Colon (tissue), 2 donors: ENCODE data around the gene UAP1.

ENCODE experiments used
- FAIRE-seq: peaks from 2 replicates; lab custom pipeline; 2012; peaks lifted over from hg19 to GRCh38; lab: Jason Lieb, UNC
- donor health status: control.
- donor health status: control.

UAP1 gene

DNA sequence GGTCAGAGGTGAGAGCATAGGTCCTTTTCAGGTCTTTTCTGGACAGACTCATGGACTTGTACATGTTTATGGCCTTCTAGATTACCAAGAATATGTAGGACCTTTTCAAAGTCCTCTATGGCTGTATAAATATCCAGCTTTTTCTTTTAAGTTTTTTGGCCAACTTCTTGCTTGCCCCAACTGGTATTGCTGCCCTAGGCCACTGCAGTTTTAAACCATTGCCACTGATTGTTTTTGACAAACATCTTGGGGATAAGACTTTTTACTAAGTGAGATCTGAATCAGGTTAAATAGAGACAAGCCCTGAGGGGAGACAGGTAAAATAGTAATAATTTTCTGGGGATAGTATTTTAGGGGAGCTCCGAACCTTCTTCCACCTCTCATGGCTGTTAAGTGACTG, 56.0 kb downstream of the UAP1 start:
- FAIRE-seq = no peak

DNA sequence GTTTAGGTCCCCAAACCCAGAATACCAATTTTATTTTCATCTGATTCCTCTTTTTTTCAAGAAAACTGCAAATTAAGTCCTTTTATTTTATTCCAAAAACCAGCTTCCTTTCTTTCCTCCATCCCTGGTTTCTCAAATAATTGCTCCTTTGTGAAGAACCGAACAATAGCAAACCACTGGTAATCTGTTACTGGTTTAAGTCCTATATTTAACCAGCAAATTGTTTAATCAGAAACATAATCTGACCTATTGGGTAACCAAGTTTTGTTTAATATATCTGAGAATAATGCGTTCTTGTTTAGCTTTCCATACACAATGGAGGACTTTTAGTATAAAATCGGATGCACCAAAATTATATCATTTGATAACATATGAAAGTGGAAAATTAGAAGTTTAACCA, 57.6 kb downstream of the UAP1 start:
- no peak for FAIRE-seq

DNA sequence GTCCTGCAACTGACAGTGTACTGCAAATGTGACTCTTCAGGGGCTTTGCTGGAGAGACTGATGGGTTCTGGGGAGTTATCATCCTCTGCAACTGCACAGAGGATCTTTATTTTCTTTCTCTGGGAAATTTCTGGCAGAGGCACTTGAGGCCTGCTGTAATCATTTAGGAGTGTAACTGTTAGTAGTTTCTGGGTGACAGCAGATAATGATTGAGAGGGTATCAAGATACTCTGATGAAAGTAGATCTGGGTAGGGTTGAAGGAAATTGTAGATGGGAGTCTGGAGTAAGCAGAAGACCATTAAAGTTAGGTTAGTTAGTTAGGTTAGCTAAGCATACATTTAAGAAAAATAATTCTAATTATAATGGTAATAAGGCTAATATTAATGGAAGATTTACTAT, 59.7 kb downstream of the UAP1 start:
- no peak for FAIRE-seq

DNA sequence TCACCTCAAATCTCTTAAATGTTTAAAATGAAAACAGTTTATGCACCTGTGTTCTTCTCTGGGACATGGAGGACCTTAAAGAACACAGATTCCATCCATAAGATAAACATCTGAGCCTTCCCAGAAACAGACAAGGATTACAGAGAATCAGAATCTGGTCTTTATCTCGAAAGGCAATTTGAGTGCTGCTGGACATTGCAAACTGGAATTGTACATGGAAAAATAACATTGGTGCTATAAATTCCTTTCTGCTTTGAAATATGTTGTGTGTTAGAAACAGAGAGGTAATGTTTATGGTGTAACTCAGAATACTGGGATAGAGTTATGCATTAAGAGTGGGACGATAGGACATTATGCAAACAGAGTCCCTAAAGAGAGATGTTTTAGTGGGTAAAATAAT, 64.2 kb downstream of the UAP1 start:
- no peak for FAIRE-seq

DNA sequence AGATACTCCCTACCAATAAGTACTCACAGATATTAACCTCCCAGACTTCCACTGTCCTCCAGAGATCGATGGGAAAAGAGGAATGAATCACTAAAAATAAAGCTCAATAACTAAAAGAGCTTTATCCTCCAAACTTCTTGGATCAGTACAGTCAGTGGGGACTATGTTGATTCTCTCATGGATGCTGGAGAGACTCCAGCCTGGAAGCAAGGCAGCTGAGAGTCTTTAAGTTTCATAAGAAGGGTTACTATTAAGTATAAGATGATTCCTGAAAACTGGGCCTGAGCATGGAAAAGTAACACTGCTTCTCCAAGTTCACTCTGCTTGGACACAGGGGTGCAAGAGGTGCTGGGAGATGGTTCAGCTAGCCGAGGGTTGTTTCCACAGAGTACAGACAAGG, 64.6 kb downstream of the UAP1 start:
- no peak for FAIRE-seq

DNA sequence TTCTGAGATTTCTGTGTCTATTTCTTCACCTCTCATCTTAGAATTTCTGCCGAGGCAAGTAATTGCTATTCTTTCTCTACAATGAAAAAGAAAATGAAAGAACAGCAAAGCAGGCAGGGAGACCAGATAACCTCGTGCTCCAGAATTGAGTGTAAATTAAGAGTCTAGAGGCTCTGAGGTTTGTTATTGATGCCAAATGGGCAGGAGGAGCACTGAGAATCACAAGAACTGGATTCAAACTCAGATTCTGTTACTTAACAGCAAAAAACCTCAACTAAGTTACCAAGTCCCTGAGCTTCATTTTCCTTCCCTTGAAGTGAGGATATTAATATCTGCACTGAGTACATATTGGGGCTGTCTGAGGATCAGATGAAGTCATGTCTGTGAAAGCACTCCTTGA, 65.2 kb downstream of the UAP1 start:
- FAIRE-seq = no peak

DNA sequence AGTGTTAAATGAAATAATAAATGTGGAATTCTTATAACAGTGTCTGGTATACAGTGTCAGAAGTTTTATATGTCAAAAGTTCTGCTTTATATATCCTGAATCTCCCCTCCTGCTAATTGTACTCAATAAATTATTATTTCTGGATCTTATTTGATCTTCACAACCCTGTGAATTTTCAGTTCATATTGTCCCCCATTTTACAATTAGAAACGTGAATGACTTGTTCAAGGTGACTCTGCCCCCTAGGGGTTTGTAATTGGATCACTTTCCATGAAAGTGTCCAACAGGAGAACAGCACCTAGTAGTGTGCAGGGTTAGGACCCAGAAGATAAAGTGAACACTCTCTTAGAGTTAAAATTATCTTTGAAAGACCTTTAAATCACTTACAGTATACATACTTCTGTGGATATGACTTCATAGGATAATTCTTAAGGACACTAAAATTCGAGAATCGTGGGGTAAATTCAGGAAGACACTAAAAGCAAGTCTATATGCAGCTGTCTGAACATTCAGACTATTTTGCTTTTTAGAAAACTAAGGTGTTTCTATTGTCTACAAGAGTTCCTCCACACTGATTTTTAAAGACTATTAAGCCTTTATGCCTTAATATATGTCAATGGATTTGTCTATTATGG, 66.3 kb downstream of the UAP1 start:
- no peak for FAIRE-seq

DNA sequence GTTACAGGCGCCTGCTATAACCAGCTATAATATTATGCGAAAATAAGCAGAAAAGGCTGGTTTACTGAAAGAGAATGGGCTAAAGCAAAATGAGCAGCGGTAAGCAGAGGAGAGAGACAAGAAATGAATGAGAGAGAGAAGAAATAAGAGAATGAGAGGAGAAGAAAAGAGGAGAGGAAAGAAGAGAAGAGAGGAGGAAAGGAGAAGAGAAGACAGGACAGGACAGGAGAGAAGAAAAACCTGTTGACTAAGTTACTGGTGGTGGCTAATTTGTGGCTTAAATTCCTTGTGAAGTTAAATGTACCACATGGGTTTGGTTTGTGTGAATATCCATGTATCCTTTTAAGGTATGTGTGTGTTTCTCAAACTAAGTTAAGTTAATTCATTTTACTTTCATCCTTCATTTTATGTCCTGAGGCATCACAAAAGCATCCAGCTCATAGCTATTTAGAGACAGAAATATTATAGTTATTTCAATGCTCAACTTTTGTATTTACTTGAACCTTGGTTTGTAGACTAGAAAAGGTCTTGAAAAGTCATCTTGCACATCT, 67.6 kb downstream of the UAP1 start:
- FAIRE-seq = no peak

DNA sequence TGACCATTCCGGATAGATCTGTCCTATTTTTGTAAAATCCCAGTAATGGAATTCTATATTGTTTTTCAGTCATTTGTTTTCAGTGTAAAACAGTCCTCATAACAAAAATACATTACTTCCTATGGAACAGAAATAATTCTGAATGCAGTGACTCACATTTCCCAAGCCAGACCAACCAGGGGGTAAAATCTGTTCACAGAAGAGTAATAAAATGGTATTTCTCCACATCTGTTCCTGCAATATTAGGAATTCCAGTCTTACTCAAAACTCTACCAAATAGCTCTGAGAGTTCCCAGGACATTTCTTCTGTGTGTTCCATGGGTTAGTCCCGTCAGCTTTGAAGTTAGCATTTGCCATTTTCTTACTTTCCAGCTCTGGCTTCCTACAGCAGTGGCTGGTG, 68.1 kb downstream of the UAP1 start:
- no peak for FAIRE-seq

DNA sequence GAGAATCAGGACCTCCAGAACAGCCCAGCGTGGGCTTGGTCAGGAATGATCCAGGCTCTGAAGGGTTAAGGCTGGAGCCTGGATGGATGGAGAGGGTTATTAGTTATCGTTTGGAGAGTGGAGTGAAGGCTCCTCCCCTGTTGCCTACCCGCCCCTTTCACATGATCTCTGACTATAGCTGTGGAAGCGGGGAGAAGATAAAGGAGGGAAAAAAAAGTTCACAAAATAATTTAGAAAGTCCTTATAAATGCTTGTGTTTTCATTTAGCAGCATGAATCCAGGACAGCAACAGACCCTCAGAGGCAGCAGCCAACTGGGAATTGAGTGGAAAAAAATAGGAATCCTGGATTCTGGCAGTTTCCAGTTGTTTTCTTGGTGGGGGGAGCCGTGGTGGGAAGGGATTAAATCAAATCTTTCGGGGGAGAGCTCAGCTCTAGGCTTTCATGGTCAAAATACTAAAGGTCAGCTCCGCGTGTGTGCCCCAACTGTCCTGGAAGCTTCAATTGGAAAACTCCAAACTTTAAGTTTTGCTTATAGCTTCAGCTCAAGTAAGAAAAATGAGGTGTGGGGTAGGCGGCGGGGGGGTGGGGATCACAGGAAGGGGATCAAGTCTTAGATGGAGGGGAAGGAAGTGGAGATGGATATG, 70.1 kb downstream of the UAP1 start:
- no peak for FAIRE-seq

DNA sequence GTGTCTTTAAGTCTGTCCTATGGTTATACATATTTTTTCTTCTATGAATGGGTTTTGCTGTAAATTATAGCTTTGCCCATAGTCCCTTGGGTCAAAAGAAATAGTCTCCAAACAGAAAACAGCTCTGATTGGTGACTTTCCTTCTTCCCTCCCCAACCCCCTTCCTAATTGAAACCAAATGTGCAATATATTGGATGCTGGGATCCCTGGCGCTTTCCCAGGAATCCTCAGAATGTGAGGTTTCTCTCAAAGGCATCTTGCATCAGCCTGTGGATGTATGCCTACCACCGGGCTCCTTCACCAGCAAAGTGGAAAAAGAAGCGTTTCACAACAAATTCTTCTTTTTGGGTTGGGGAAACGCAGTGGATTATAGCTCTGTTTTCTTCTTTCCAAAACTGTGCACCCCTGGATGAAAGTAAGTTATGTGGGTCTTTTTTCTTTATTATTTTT, 70.7 kb downstream of the UAP1 start, which contains the start of gene DDR2:
Gene DDR2 (plus strand): TSS at position 248 of the 450 bp plus-strand sequence. CDS start 86,600 bp downstream, outside the sequence.
- no peak for FAIRE-seq

DNA sequence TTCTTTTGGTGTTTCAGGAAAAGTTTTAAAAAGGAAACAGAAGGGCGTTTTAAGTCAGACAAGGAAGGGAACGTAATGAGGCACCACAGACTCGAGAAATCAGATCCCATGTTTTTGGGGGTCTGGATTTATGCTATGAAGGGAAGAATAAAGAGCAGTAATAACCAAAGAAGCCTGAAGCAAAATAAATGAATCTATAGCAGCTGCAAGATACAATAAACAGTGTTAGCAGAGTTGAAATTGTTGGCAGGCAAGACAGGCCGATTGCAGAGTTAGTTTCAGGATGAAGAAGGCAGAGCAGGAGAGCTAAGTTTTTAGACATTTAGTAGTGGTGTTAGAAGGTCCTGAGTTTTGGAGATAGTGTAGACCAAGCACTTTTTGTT, 71.2 kb downstream of the UAP1 start:
- no peak for FAIRE-seq

DNA sequence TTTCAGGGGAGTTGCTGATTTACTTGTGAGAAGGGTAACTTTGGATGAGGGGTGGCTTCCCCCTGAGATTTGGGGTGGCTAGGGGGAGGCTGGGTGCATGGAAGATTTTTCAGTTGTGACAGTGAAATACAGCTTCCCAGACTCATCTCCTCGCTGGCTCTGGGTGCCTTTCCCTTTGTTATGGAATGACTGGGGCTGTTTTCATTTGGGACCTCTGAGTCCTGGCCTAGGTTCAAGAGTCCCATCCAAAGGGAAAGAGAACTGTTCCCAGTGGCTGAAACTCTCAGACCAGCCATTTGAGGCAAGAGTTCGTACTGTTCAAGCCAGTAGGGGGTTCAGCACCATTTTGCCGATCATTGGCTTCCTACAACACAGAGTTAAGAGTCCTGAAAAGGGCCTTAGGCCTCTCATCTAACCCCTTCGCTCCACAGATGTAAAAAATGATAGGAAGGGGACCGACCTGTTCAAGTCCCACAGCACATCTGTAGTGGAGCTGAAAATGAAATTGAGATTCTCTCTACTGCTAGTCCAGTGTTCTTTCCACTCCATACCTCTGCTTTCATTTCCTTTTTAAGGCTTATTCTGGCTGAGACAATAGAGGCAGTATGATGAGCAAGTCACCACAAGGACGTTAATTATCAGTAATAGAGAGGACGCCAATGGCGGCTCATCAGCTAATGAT, 71.7 kb downstream of the UAP1 start:
- no peak for FAIRE-seq

DNA sequence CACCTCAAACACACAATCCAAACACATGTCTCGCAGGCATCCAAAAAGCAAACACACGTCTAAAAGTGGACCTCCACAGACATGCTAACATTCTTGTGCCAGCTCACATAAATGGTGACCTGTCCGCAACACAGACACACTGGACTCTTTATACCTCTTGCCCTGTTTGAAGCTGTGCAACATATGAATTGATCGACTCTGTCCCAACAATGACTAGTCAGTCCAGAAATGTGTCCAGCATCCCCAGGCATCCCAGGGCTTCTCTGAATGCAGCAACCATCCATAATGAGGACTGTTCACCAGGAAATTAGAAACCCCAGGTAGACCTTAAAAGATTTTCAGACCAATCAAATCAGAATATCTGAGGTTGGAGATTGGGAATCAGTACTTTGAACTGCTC, 73.9 kb downstream of the UAP1 start:
- FAIRE-seq = no peak

DNA sequence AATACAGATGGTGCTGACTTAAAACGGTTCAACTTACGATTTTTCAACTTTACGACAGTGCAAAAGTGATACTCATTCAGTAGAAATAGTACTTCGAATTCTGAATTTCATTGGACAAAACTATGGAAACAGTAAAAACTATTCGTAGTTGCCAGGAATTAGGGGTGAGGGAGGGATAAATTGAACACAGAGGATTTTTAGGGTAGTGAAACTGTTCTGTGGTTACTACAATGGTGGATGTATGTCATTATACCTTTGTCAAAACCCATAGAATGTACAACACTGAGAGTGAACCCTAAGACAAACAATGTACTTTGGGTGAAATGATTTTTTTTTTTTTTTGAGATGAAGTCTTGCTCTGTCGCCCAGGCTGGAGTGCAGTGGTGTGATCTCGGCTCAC, 78.2 kb downstream of the UAP1 start:
- no peak for FAIRE-seq

DNA sequence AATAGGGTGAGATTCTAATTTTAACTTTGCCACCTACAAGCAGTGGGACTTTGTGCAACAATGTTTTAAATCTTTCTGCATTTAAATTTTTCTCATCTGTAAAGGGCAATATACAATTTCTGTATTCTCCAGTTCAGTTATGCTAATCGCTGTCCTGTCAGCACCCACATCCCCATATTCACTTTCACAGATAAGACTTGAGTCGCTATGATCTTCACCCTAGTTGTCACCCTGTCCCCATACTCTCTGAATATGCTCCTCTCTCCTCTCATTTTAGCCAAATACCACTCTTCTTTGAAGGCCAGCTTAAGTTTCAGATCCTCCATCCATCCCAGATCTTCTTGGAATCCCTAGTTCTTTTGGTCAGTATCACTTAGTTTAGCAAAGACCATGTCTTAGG, 79.6 kb downstream of the UAP1 start:
- no peak for FAIRE-seq

DNA sequence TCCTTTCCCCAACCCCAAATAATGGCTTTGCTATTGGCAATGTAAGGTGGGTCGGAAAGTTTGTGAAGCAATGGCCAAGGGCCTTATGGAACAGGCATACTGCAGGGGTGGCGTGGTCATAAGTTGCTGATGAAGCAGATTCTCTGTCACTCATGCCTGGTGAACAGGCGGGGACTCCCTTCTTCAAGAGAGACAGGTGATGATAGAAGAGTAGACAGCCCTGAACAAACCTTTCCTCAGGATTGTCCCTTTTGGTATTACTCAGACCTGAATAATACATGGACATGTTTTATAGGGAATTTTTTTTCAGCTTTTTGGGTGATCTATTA, 83.4 kb downstream of the UAP1 start:
- no peak for FAIRE-seq

DNA sequence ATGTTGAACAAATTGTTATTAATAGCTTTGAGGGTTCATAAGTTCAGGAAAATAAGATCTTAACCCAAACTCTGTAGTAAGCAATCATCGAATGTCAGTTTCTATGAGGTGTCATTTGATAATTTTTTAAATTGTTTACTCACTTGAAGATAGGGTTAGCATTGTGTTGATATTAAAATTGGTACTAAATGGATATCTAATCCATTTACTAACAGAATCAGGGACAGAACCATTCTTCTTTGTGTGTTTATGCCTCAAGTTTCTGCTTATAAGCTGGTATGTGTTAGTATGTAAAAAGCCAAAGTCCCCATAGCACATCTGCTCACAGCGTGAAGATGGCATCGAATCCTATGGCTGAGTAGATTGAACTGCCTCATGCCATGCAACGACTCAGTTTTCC, 84.1 kb downstream of the UAP1 start:
- no peak for FAIRE-seq

DNA sequence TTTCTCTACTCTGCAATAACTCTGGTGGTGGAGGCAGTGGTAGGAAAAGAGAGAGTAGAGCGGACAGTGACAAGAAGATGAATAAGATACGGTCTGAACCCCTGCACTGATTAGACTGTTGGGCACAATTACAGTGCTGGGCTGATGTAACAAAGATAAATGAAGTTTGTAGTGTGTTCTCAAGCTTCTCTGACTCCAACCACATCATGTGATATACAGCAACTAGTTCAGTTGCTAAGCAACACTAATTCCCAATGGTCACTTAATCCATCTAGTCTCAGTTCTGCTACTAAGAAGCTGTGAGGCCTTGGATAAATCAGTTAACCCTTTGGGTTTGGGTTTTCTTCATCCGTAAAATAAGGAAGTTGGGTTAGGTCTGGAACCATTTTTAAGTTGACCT, 88.1 kb downstream of the UAP1 start:
- no peak for FAIRE-seq
